AG09309 (cell line): ENCODE measurements around the gene POLQ.
A peak's percentile ranks its signal among the peaks of the same experiment; 100 is the strongest.

Experiments
- DNase-seq: peaks from one replicate; pipeline ENCODE4 v3.0.0-alpha.2; 2010; ENCODE audit warnings: low read depth
- H3K4me3 ChIP-seq: 2 replicates; pipeline ENCODE4 v1.5.1; 2011; ENCODE audit warnings: mild to moderate bottlenecking, low read depth, low read length, moderate library complexity; ENCODE audit not compliant: control insufficient read depth
- CTCF ChIP-seq: IDR thresholded peaks from 2 replicates; pipeline ENCODE4 v1.5.1; 2011; ENCODE audit warnings: mild to moderate bottlenecking, low read depth, low read length, inconsistent platforms; ENCODE audit not compliant: insufficient read depth, control insufficient read depth; ENCODE audit errors: missing control alignments

POLQ gene

GRCh38 chr3:121493431-121493830, 52.4 kb downstream of the POLQ start:
- no peak overlapping the region for H3K4me3 ChIP-seq
- TF ChIP-seq CTCF: peak; percentile 22
- no peak for DNase-seq

- no peak for TF ChIP-seq CTCF
- no peak overlapping the region for H3K4me3 ChIP-seq
- DNase-seq: no peak
Observed at GRCh38 chr3:121491683-121492320, 54.0 kb downstream of the POLQ start.

- no peak for DNase-seq
- TF ChIP-seq CTCF: no peak
Observed at GRCh38 chr3:121490161-121490560, 55.6 kb downstream of the POLQ start.

GRCh38 chr3:121488628-121489027, 57.2 kb downstream of the POLQ start:
- no peak for DNase-seq
- no peak overlapping the region for H3K4me3 ChIP-seq
- peak; percentile 11 for TF ChIP-seq CTCF

More at GRCh38 chr3:121490161-121490560, 55.6 kb downstream of the POLQ start:
- H3K4me3 ChIP-seq: no peak overlapping the region

GRCh38 chr3:121483290-121483689, 62.5 kb downstream of the POLQ start:
- no peak overlapping the region for H3K4me3 ChIP-seq
- no peak for DNase-seq
- TF ChIP-seq CTCF: no peak

- DNase-seq: peak; percentile 48
- TF ChIP-seq CTCF: no peak
- H3K4me3 ChIP-seq: no peak overlapping the region
Observed at GRCh38 chr3:121482660-121483059, 63.1 kb downstream of the POLQ start.
